ENCODE data around the gene KCNH3. TPM values are rescaled to one million over a fixed set of nuclear protein-coding genes. Genes with fewer than 3 reads are reported as not detected.

KCNH3 gene
- total and polyA plus RNA-seq, 10 of the 15 experiments (the other 5 are each of a cell fraction or from before 2014, with no cell fraction given): 0.03 to 0.45 (median 0.08) TPM; not detected in 5

DNA sequence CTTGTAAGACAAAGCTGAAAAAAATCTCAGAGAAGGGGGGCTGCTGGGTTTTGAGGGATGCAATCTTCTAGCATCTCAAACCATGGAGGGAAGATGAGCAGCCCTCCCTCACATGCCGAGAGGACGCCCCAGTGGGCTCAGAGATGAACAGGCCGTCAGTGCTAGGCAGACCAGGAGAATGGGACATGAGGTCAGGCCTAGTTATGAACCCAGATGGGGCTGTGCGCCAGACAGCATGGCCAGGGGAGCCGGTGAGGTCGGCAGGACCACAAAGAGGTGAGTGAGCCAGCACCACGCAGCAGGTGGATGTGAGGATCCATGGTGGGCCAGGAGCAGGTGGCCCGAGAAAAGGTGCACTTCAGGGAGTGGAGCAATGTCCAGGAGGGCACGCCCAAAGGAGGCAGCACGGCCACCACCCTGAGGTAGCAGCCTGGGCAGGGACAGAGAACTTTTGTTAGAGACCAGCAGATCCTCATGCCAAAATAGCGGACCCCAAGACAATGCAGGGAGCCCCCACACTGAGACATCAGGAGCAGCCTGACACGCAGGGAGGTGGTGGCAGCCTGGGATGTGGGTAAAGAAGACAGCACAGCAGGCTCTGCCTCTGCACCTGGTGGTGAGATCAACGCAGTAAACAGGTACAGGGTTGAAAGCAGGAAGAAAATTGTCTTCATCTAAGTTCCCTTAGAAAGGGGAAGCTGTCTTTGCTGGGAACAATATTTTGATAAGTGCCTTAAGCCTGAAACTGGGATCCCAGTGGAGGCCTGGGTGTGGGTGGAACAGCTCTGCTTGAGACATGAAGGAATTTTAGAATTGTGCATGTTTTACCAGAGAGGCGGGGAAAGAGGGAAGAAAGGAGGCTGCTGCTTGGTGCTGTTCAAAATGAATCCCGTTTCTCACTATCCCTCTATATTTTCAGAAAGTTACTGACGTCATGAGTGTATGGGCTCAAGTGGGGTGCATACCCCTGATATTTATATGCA lies 46.9 kb downstream of the KCNH3 start:
- H3K4me2 ChIP-seq (ENCODE audit: control insufficient read depth, insufficient read depth): no peak overlapping the region
- SMC1A ChIA-PET (ENCODE audit: uncharacterized antibody, unreplicated experiment): no interaction called here
- H3K9me3 ChIP-seq (replicated peaks; ENCODE audit: control insufficient read depth, insufficient read depth, low read length): no peaks in the 10 kb centered on the region
- H2AFZ ChIP-seq (ENCODE audit: control insufficient read depth, low read depth, low read length): no peak overlapping the region
- 87% methylated on average over 16 of the region's 16 CpGs for WGBS (ENCODE audit: insufficient coverage, insufficient replicate concordance, low lambda C conversion rate, missing lambda C conversion rate)
- no peaks in the 10 kb centered on the region for H3K79me2 ChIP-seq (ENCODE audit: control insufficient read depth, insufficient read depth, low read length)
- no peaks in the 10 kb centered on the region for H3K27me3 ChIP-seq (replicated peaks in 1 of 2; ENCODE audit: control insufficient read depth in 2 of 2, insufficient read depth in 2 of 2, low read length in 1 of 2)
- H3K4me1 ChIP-seq (ENCODE audit: control insufficient read depth, insufficient read depth, low read length): peaks cover 10% of the 10 kb centered on the region
- no TSS peak for BruUV-seq (replicated peaks)
- no peak overlapping the region for H3K27ac ChIP-seq (ENCODE audit: control insufficient read depth, insufficient read depth)
- intact Hi-C loops (cut with micrococcal nuclease; ENCODE audit: unreplicated experiment): no loop called here
- ATAC-seq: no peak
- H3K36me3 ChIP-seq (ENCODE audit: control insufficient read depth in 2 of 2, insufficient read depth in 2 of 2, low read length in 1 of 2): peaks cover 0 to 3% of the 10 kb centered on the region in 2 experiments; a peak in 3 of 4 replicates
- H4K20me1 ChIP-seq (ENCODE audit: control insufficient read depth, insufficient read depth): no peaks in the 10 kb centered on the region
- CTCF ChIA-PET: interaction anchor here (8.7 kb wide), 1 partner anchor 226 kb away, joined by 145 read pairs; no protein-coding TSS in a partner anchor
- FAIRE-seq: no peak
- DNase-seq (ENCODE audit: low read depth, low spot score): no peak
- no peak overlapping the region for H3K9ac ChIP-seq (ENCODE audit: control insufficient read depth, insufficient read depth, low read length)
- H3K4me3 ChIP-seq: no peak overlapping the region
- in situ Hi-C loops (cut with MboI): no loop called here
- RAD21 ChIA-PET (ENCODE audit: unreplicated experiment): no interaction called here
- POLR2A ChIA-PET: no interaction called here
- no peak for TF ChIP-seq DPF2 (IDR thresholded peaks at IDR 0.05)
- no peak for TF ChIP-seq KAT2A (conservative IDR thresholded peaks at IDR 0.05; ENCODE audit: control insufficient read depth, low read depth, low read length)
- TF ChIP-seq, protein P1, sequence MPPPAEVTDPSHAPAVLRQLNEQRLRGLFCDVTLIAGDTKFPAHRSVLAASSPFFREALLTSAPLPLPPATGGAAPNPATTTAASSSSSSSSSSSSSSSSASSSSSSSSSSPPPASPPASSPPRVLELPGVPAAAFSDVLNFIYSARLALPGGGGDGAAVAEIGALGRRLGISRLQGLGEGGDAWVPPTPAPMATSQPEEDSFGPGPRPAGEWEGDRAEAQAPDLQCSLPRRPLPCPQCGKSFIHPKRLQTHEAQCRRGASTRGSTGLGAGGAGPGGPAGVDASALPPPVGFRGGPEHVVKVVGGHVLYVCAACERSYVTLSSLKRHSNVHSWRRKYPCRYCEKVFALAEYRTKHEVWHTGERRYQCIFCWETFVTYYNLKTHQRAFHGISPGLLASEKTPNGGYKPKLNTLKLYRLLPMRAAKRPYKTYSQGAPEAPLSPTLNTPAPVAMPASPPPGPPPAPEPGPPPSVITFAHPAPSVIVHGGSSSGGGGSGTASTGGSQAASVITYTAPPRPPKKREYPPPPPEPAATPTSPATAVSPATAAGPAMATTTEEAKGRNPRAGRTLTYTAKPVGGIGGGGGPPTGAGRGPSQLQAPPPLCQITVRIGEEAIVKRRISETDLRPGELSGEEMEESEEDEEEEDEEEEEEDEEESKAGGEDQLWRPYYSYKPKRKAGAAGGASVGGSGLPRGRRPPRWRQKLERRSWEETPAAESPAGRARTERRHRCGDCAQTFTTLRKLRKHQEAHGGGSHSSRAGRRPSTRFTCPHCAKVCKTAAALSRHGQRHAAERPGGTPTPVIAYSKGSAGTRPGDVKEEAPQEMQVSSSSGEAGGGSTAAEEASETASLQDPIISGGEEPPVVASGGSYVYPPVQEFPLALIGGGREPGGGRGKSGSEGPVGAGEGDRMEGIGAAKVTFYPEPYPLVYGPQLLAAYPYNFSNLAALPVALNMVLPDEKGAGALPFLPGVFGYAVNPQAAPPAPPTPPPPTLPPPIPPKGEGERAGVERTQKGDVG (CRISPR knock-in tag; IDR thresholded peaks at IDR 0.05): no peak
- no peak for TF ChIP-seq PML (IDR thresholded peaks at IDR 0.05; ENCODE audit: low read length)
